ENCODE measurements around the gene CAMK2D.

Gene CAMK2D

GRCh38 chr4:113560579-113560978 is 201.0 kb downstream of the CAMK2D start:
- DNase-seq = no peak

GRCh38 chr4:113559947-113560346 is 201.6 kb downstream of the CAMK2D start:
- DNase-seq = no peak

- no peak for DNase-seq
Measured at GRCh38 chr4:113556382-113557134, 205.0 kb downstream of the CAMK2D start.

- no peak for DNase-seq
Measured at GRCh38 chr4:113555868-113556267, 205.7 kb downstream of the CAMK2D start.

- DNase-seq = no peak
Measured at GRCh38 chr4:113553082-113553481, 208.5 kb downstream of the CAMK2D start.

GRCh38 chr4:113550510-113550909 is 211.0 kb downstream of the CAMK2D start:
- DNase-seq = no peak

GRCh38 chr4:113548303-113548702 is 213.2 kb downstream of the CAMK2D start:
- DNase-seq = no peak

- DNase-seq = peak; percentile 90
Measured at GRCh38 chr4:113547487-113548042, 214.0 kb downstream of the CAMK2D start.

GRCh38 chr4:113541933-113542332 is 219.6 kb downstream of the CAMK2D start:
- DNase-seq = no peak

GRCh38 chr4:113540859-113541258 is 220.7 kb downstream of the CAMK2D start:
- DNase-seq = peak; percentile 61

GRCh38 chr4:113539408-113539807 is 222.1 kb downstream of the CAMK2D start:
- DNase-seq = no peak

GRCh38 chr4:113537628-113538027 is 223.9 kb downstream of the CAMK2D start:
- no peak for DNase-seq

GRCh38 chr4:113537203-113537602 is 224.3 kb downstream of the CAMK2D start:
- DNase-seq = no peak

- DNase-seq = no peak
Measured at GRCh38 chr4:113534711-113535110, 226.8 kb downstream of the CAMK2D start.

GRCh38 chr4:113531572-113531971 is 230.0 kb downstream of the CAMK2D start:
- DNase-seq = no peak

GRCh38 chr4:113528395-113528794 is 233.1 kb downstream of the CAMK2D start:
- DNase-seq = no peak

GRCh38 chr4:113525521-113525920 is 236.0 kb downstream of the CAMK2D start:
- DNase-seq = no peak

- DNase-seq = no peak
Measured at GRCh38 chr4:113524505-113525186, 236.9 kb downstream of the CAMK2D start.

GRCh38 chr4:113524096-113524495 is 237.4 kb downstream of the CAMK2D start:
- no peak for DNase-seq

GRCh38 chr4:113522433-113522832 is 239.1 kb downstream of the CAMK2D start:
- no peak for DNase-seq

- no peak for DNase-seq
Measured at GRCh38 chr4:113513382-113513781, 248.2 kb downstream of the CAMK2D start.

GRCh38 chr4:113512880-113513279 is 248.7 kb downstream of the CAMK2D start:
- DNase-seq = no peak

- no peak for DNase-seq
Measured at GRCh38 chr4:113511944-113512343, 249.6 kb downstream of the CAMK2D start.

- DNase-seq = no peak
Measured at GRCh38 chr4:113509851-113510250, 251.7 kb downstream of the CAMK2D start.
